ENCODE measurements around the gene ABCB11.
"Not testable (repeated sequence)": the region's sequence is repeated elsewhere in the genome, so short reads cannot be mapped to it uniquely, and the experiment has no call there.

Gene ABCB11

DNA sequence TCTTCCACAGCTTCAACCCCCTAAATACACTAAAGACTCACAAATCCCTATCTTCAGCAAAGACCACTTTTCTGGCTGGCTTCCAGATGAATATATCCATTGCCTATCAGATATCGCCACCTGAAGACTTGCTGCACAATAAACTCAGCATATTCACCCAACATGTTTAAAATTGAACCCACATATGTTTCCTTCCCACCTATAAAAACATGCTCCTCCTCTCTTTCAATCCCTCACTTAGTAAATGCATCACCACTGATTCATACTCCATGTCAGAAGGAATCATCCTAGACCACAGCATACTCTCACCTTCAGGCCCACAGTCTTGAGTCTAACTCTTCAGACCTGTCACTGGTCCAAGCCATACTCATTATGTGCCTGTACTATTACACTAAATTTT lies 146.1 kb downstream of the ABCB11 start:
- no peak for DNase-seq

GRCh38 chr2:168882163-168882562 lies 149.0 kb downstream of the ABCB11 start:
- DNase-seq: not testable (repeated sequence)

DNA sequence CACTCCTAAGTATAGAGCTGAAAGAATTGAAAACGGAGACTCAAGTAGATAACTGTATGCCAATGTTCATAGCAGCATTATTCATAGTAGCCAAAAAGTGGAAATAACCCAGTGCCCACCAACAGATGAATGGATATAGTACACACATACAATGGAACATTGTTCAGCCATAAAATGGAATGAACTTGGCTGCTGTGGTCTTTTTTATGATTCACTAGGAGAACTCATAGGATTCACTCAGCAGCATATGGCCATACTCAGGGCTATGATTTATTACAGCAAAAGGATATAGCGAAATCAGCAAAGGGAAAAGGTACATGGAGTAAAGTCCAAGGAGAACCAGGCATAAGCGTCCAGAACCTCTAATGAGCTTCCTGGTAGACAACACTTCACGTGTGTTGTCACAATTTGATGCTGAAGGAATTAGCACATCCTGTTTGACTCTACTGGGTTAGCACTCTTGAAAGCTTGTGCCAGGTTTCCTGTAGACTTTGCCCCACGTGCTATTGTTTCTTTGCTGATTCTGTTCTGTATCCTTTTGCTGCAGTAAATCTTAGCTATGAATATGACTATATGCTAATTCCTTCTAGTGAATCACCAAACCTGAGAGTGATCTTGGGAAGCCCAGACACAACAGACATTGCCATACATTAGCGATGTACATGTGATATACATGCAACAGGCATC lies 156.6 kb downstream of the ABCB11 start:
- DNase-seq: no peak

GRCh38 chr2:168870824-168871223 lies 160.3 kb downstream of the ABCB11 start:
- not testable (repeated sequence) for DNase-seq
